Activated T-cell treated with anti-CD3 and anti-CD28 coated beads, Interleukin-2, amount 50 U/mL, for 4 hours (primary cell): ENCODE measurements around the gene SAXO1. TPM values are rescaled to one million over a fixed set of nuclear protein-coding genes. Genes with fewer than 3 reads are reported as not detected.
A peak's percentile ranks its signal among the peaks of the same experiment; 100 is the strongest.

Experiments
- ATAC-seq, 2 donors: fragments of 200-7000 bp; cut with Tn5 transposase; one replicate each; pipeline ENCODE4 v1.10.0; 2021
- DNase-seq: peaks from one replicate; pipeline ENCODE4 v3.0.0-alpha.2; 2020
- H3K27me3 Mint-ChIP-seq: one replicate; pipeline ENCODE4 v1.8.0; 2021; ENCODE audit warnings: low read depth, mixed read lengths
- H3K36me3 Mint-ChIP-seq: one replicate; pipeline ENCODE4 v1.8.0; 2022; ENCODE audit warnings: mixed read lengths; ENCODE audit not compliant: insufficient read depth
- H3K4me1 Mint-ChIP-seq: one replicate; pipeline ENCODE4 v1.8.0; 2021; ENCODE audit warnings: low read depth, mixed read lengths
- H3K4me3 Mint-ChIP-seq: one replicate; pipeline ENCODE4 v1.8.0; 2021; ENCODE audit warnings: mild to moderate bottlenecking, moderate library complexity, mixed read lengths
- H3K9me3 Mint-ChIP-seq: one replicate; pipeline ENCODE4 v1.8.0; 2021; ENCODE audit warnings: mixed read lengths
- total RNA-seq, 3 donors: library from RNA; stranded (reverse); gene quantifications; one replicate each; pipeline ENCODE4 v1.2.1, GENCODE V29; 2021

SAXO1 gene, protein sequence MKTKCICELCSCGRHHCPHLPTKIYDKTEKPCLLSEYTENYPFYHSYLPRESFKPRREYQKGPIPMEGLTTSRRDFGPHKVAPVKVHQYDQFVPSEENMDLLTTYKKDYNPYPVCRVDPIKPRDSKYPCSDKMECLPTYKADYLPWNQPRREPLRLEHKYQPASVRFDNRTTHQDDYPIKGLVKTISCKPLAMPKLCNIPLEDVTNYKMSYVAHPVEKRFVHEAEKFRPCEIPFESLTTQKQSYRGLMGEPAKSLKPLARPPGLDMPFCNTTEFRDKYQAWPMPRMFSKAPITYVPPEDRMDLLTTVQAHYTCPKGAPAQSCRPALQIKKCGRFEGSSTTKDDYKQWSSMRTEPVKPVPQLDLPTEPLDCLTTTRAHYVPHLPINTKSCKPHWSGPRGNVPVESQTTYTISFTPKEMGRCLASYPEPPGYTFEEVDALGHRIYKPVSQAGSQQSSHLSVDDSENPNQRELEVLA
- total RNA-seq: not detected

DNA sequence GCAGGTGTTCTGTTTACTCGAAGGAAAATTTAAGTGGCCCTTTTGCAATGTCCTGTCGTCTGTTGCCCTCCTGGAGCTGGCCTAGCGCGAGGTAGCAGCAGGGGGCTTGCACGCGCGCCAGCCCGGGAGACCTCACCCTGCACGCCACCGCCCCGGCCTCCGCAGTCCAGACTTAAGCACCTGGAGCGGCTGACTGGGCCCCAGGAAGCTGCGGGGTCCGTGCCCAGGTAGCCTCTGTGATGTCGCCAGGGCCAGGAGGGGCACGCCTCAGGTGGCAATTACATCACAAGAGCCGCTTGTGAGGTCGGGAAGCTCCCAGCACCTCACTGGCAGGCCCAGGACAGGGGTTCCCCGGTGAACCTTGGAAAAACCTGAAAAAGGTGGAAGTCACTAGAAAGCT lies at the start of gene SAXO1:
Gene SAXO1, minus strand, starts transcription at position 195 of the 400 bp plus-strand sequence. CDS start 301 bp downstream, outside the sequence.
- ATAC-seq: no peak
- DNase-seq: no peak
- H3K27me3 Mint-ChIP-seq: peaks cover 2% of the 10 kb centered on the region
- H3K36me3 Mint-ChIP-seq: no peaks in the 10 kb centered on the region
- no peaks in the 10 kb centered on the region for H3K9me3 Mint-ChIP-seq
- H3K4me3 Mint-ChIP-seq: no peak within 1 kb of the TSS
- H3K4me1 Mint-ChIP-seq: no peaks in the 10 kb centered on the region

DNA sequence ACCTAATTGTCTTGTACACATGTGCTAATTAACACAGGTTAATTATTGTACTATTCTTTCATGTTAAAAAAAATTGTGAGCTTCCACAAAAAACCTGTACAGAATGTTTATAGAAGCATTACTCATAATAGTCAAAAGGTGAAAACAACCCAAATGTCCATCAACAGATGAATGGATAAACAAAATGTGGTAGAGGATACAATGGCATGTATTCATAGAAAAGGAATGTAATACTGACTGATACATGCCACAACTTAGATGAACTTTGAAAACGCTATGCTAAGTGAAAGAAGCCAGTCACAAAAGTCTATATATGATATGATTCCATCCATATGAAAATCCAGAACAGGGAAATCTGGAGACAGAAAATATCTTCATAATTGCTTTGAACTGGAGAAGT lies 41.8 kb upstream of the SAXO1 start:
- DNase-seq (no peak), ATAC-seq (no peak)
- Mint-ChIP-seq H3K4me3 (no peak overlapping the region), H3K4me1 (peaks cover 2% of the 10 kb centered on the region), H3K27me3 (no peaks in the 10 kb centered on the region), H3K36me3 (peaks cover 41% of the 10 kb centered on the region), H3K9me3 (no peaks in the 10 kb centered on the region)

DNA sequence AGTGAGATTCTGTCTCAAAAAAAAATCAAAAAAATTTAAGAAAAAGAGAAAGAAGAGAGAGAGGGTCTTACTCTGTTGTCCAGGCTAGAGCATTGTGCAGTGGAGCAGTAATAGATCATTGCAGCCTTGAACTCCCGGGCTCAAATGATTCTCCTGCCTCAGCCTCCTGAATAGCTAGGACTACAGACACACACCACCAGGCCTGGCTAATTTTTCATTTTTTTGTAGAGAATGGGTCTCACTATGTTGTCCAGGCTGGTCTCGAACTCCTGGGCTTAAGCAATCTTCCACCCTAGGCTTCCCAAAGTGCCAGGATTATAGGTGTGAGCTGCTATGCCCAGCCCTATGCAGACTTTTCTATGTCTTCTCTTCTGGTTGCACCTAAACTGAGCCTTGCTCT lies 41.2 kb upstream of the SAXO1 start:
- H3K9me3 Mint-ChIP-seq: no peaks in the 10 kb centered on the region
- no peak for ATAC-seq
- peaks cover 42% of the 10 kb centered on the region for H3K36me3 Mint-ChIP-seq
- no peak for DNase-seq
- peaks cover 2% of the 10 kb centered on the region for H3K4me1 Mint-ChIP-seq
- no peaks in the 10 kb centered on the region for H3K27me3 Mint-ChIP-seq
- H3K4me3 Mint-ChIP-seq: no peak overlapping the region

DNA sequence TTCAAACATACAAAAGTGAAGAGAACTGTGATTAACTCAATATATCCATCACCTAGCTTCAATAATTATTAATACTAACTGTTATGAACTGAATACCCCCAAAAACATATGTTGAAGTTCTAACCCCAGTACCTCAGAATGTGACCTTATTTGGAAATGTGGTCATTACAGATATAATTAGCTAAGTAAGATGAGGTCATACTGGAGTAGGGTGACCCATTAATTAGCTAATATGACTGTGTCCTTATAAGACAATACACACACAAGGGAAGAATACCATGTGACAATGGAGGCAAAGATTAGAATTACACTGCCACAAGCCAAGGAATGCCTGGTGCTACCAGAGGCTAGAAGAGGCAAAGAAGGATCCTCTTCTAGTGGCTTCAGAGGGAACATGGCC lies 24.0 kb upstream of the SAXO1 start:
- no peak overlapping the region for H3K4me3 Mint-ChIP-seq
- DNase-seq (no peak), ATAC-seq (no peak)
- no peaks in the 10 kb centered on the region for H3K9me3 Mint-ChIP-seq
- peaks cover 52% of the 10 kb centered on the region for H3K36me3 Mint-ChIP-seq
- no peaks in the 10 kb centered on the region for H3K27me3 Mint-ChIP-seq
- H3K4me1 Mint-ChIP-seq: peaks cover 12% of the 10 kb centered on the region

DNA sequence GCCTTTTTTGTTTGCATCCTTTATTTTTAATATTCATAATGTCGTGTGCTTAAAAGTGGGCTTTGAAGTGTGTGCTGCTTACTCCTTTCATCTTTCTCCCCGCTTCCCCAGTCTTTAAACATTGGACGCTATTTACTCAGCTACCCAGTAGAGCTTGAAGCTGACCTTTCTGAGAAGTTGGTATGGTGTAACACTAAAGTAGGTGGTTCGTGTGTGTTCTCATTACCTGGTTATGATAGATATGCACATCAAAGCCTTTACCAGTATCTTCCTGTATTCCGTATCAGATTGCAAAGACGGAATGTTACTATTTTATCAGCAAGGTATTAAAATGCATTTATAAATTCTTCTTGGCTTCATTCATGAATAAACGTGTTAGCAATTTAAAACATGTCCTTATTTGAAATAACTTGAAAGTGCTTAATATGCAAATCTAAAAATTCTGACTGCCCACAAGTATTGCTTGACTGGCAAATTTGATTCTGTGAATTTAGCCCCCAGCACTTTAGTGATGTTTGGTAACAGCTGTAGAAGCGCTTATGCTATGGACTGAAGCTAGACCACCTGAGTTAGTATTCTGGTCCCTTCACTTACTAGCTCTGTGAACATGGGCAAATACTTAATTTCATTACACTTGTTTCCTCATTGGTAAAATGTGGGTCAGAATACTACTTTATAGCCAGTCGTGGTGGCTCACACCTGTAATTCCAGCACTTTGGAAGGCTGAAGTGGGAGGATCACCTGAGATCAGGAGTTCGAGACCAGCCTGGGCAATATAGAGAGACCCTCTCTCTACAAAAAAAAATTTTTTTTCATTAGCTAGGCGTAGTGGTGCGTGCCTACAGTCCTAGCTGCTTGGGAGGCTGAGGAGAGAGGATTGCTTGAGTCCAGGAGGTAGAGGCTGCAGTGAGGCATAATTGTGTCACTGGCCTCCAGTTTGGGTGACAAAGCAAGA lies 17.9 kb upstream of the SAXO1 start:
- peaks cover 45% of the 10 kb centered on the region for H3K4me1 Mint-ChIP-seq
- ATAC-seq: no peak
- H3K36me3 Mint-ChIP-seq: peaks cover 21% of the 10 kb centered on the region
- H3K27me3 Mint-ChIP-seq: no peaks in the 10 kb centered on the region
- DNase-seq: no peak
- H3K4me3 Mint-ChIP-seq: peak overlapping the region; percentile 94
- H3K9me3 Mint-ChIP-seq: no peaks in the 10 kb centered on the region

DNA sequence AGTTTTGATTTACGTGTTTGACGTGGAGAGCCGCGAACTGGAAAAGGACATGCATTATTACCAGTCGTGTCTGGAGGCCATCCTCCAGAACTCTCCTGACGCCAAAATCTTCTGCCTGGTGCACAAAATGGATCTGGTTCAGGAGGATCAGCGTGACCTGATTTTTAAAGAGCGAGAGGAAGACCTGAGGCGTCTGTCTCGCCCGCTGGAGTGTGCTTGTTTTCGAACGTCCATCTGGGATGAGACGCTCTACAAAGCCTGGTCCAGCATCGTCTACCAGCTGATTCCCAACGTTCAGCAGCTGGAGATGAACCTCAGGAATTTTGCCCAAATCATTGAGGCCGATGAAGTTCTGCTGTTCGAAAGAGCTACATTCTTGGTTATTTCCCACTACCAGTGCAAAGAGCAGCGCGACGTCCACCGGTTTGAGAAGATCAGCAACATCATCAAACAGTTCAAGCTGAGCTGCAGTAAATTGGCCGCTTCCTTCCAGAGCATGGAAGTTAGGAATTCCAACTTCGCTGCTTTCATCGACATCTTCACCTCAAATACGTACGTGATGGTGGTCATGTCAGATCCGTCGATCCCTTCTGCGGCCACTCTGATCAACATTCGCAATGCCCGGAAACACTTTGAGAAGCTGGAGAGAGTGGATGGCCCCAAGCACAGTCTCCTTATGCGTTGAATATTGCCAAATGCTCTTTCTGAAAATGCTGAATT lies 17.1 kb upstream of the SAXO1 start:
- Mint-ChIP-seq H3K4me1 (peaks cover 45% of the 10 kb centered on the region), H3K27me3 (no peaks in the 10 kb centered on the region), H3K4me3 (peak overlapping the region; percentile 94), H3K36me3 (peaks cover 19% of the 10 kb centered on the region), H3K9me3 (no peaks in the 10 kb centered on the region)
- ATAC-seq: peak in 1 of 2 donors; percentile 1
- DNase-seq: no peak

DNA sequence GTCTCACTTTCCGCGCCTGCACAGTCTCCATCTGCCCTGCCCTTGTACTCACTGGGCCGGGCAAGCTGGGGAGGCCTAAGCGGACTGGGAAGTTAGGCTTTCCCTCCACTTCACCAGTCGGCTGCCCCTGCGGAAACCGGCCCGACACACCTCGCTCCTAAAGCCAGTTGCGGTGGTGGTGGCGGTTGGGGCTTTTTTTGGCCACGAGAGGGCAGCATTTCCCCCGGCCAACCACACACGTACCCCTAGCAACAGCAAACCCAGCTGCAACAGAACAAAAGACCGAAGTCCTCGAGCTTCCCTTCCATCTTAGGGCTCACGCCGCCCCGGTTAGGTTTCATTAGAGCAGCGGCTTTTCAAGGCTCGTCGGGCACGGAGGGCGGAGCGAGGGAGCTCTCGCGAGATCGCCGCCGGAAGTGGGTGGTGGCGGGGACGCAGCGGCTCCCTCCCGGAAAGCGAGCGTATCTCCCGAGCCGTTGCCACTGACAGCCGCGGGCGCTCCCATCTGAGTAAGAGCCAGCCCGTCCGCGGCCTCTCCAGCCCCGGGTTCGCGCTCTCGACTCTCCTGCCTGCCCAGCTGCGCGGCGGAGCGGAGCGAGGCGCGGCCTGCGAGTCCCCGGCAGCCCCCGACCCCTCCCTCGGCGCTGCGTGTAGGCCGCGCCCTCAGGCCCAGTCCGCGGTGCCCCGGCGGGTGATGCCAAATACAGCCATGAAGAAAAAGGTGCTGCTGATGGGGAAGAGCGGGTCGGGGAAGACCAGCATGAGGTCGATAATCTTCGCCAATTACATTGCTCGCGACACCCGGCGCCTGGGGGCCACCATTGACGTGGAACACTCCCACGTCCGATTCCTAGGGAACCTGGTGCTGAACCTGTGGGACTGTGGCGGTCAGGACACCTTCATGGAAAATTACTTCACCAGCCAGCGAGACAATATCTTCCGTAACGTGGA lies 16.2 kb upstream of the SAXO1 start, which contains the start of gene RRAGA:
Gene RRAGA, plus strand, starts transcription at position 462 of the 951 bp plus-strand sequence. Its CDS starts 233 bp downstream, at position 695.
- H3K36me3 Mint-ChIP-seq: peaks cover 19% of the 10 kb centered on the region
- ATAC-seq (peak; percentile 93 to 94), DNase-seq (peak; percentile 93)
- no peaks in the 10 kb centered on the region for H3K9me3 Mint-ChIP-seq
- H3K27me3 Mint-ChIP-seq: no peaks in the 10 kb centered on the region
- H3K4me3 Mint-ChIP-seq: peak within 1 kb of the TSS; percentile 94
- peaks cover 45% of the 10 kb centered on the region for H3K4me1 Mint-ChIP-seq

DNA sequence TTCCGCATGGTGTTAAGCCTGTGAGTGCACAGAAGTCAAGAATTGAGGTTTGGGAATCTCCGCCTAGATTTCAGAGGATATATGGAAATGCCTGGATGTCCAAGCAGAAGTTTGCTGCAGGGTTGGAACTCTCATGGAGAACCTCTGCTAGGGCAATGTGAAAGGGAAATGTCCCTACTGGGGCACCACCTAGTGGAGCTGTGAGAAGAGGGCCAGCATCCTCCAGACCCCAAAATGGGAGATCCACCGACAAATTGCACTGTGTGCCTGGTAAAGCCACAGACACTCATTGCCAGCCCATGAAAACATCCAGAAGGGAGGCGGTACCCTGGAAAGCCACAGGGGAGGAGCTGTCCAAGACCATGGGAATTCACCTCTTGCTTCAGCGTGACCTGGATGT lies 3.6 kb upstream of the SAXO1 start:
- Mint-ChIP-seq H3K36me3 (no peaks in the 10 kb centered on the region), H3K9me3 (no peaks in the 10 kb centered on the region), H3K4me1 (no peaks in the 10 kb centered on the region), H3K4me3 (no peak overlapping the region), H3K27me3 (no peaks in the 10 kb centered on the region)
- ATAC-seq (no peak), DNase-seq (no peak)

DNA sequence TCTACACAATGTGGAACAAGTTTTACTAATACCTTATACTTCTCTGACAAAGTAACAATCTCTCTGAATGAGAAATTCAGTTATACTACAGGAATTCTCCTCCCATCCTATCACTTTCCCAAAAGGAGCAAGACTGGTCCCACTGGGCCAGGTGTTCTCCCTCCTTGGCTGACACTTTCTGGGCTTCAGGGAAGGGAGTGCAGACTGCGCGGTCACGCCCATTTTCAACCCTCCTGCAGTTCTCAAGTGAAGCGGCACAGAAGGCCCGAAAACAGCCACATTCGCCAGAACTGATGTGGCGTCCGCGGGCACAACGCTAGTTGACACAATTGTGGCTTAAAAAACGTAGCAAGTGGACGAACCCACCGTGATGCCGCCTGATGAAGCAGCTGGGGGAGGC lies 603 bp downstream of the SAXO1 start:
- H3K27me3 Mint-ChIP-seq: peaks cover 2% of the 10 kb centered on the region
- ATAC-seq (no peak), DNase-seq (no peak)
- H3K9me3 Mint-ChIP-seq: no peaks in the 10 kb centered on the region
- H3K36me3 Mint-ChIP-seq: no peaks in the 10 kb centered on the region
- H3K4me1 Mint-ChIP-seq: no peaks in the 10 kb centered on the region
- no peak overlapping the region for H3K4me3 Mint-ChIP-seq

DNA sequence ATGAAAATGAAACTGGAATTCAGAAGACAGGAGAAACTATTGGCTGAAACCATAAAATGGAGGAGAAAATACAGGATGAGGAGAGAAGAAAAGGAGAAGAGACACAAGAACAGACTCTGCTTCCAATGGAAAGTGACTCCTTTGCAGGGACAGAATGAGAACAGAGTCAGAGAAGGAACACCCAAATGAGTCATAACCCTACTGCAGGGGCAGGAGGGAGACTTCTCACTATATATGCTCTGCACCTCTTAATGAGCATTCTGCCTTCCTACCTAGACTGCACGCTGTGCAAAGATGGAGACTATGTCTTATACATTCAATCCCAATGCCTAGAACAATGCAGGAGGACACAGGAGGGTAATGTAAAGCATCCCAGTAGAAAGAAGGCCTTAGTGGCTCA lies 2.1 kb downstream of the SAXO1 start:
- ATAC-seq (no peak), DNase-seq (no peak)
- peaks cover 2% of the 10 kb centered on the region for H3K36me3 Mint-ChIP-seq
- H3K4me1 Mint-ChIP-seq: peaks cover 3% of the 10 kb centered on the region
- H3K9me3 Mint-ChIP-seq: no peaks in the 10 kb centered on the region
- H3K27me3 Mint-ChIP-seq: peaks cover 5% of the 10 kb centered on the region
- no peak overlapping the region for H3K4me3 Mint-ChIP-seq

DNA sequence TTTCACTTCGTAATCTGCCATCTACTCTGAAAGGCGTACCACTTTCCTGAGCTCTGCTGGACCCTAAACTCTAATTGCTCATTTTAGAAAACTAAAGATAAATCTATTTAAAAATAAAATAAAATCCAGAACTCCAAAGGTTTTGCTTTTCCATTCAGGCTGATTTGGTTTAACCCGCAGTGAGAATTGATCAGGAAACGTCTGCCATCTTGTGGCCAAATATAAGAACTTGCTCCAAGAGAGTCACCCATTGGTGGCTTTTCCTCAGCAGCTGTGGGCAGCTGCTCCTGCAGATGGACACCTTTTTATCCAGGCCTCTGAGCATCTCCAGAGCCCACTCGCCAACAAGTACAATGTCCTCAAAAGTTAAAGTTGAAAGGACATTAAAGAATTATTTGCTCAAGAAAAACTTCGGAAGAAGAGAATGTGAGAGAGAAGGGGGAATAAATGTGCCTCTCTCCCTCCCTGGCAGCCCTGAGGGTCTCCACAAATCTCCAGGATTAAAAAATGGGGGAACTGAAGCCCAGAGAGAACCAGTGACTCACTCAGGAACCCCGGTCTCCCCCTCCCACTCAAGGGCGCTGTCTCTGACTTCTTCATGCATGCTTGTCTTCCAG lies 4.1 kb downstream of the SAXO1 start:
- no peak overlapping the region for H3K4me3 Mint-ChIP-seq
- DNase-seq: no peak
- H3K27me3 Mint-ChIP-seq: peaks cover 11% of the 10 kb centered on the region
- peaks cover 3% of the 10 kb centered on the region for H3K4me1 Mint-ChIP-seq
- H3K9me3 Mint-ChIP-seq: no peaks in the 10 kb centered on the region
- peaks cover 2% of the 10 kb centered on the region for H3K36me3 Mint-ChIP-seq
- ATAC-seq: peak in 1 of 2 donors; percentile 62

DNA sequence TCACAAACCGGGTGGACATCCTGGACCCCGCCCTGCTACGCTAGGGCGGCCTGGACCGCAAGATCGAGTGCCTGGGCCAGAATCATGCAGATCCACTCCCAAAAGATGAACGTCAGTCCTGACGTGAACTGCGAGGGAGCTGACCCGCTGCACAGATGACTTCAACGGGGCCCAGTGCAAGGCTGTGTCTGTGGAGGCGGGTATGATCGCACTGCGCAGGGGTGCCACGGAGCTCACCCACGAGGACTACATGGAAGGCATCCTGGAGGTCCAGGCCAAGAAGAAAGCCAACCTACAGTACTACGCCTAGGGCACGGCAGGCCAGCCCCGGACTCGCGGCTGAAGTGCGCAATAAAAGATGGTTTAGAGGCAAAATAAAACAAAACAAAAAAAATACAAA lies 5.2 kb downstream of the SAXO1 start:
- no peak for ATAC-seq
- Mint-ChIP-seq H3K27me3 (peaks cover 17% of the 10 kb centered on the region), H3K4me1 (peaks cover 3% of the 10 kb centered on the region), H3K36me3 (peaks cover 2% of the 10 kb centered on the region), H3K4me3 (no peak overlapping the region), H3K9me3 (no peaks in the 10 kb centered on the region)
- no peak for DNase-seq

DNA sequence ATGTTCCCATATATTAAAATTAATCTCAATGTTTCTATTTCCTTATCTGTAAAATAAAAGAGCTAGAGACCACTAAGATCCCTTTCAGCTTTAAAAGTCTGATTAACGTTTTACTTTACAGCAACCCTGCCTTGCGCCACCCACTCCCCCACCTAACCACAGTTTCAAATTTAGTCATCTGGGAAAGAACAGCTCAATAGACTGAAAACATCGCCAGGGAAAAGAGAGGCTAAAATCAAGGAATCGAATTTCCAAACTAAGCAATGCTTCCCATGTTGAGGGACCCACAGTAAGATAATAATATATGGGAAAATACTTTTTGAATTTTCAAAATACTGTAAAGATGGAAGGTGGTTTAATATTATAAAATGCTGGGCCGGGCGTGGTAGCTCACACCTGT lies 6.6 kb downstream of the SAXO1 start:
- H3K4me1 Mint-ChIP-seq: peaks cover 3% of the 10 kb centered on the region
- H3K4me3 Mint-ChIP-seq: no peak overlapping the region
- no peak for ATAC-seq
- H3K36me3 Mint-ChIP-seq: peaks cover 2% of the 10 kb centered on the region
- no peaks in the 10 kb centered on the region for H3K9me3 Mint-ChIP-seq
- H3K27me3 Mint-ChIP-seq: peaks cover 19% of the 10 kb centered on the region
- DNase-seq: no peak
